Measurements from ENCODE around the gene ZRANB1. TPM values are rescaled to one million over a fixed set of nuclear protein-coding genes. Genes with fewer than 3 reads are reported as not detected.

Gene ZRANB1
- polyA plus RNA-seq, 1 experiment = 36.9 TPM

- POLR2A ChIA-PET = interaction anchor here (0.6 to 2.1 kb wide), 8 partner anchors 17 to 152 kb away, joined by 3 to 10 read pairs (median 4); partner anchors contain the start of gene EEF1AKMT2
- peak overlapping the region; percentile 79 for H3K27ac ChIP-seq (ENCODE audit: low read depth, low read length)
Observed at GRCh38 chr10:124943301-124944092, 1.6 kb downstream of the ZRANB1 start.

GRCh38 chr10:124944982-124945381, 3.1 kb downstream of the ZRANB1 start:
- no peaks in the 10 kb centered on the region for H3K9me3 ChIP-seq (ENCODE audit: control insufficient read depth, insufficient read depth, low read length)
- ChIA-PET POLR2A (no interaction called here), CTCF (no interaction called here)
- H3K27me3 ChIP-seq (ENCODE audit: control insufficient read depth, insufficient read depth, low read length) = no peaks in the 10 kb centered on the region
- no peak overlapping the region for H3K4me3 ChIP-seq (ENCODE audit: low read depth, low read length)
- DNase-seq (ENCODE audit: low read depth, low spot score) = no peak
- H3K27ac ChIP-seq (ENCODE audit: low read depth, low read length) = peak overlapping the region; percentile 12
- no peak for TF ChIP-seq CTCF (IDR thresholded peaks at IDR 0.05; ENCODE audit: low read depth, low read length)

More at GRCh38 chr10:124943301-124944092, 1.6 kb downstream of the ZRANB1 start:
- no peaks in the 10 kb centered on the region for H3K27me3 ChIP-seq (ENCODE audit: control insufficient read depth, insufficient read depth, low read length)
- no peak for TF ChIP-seq CTCF (IDR thresholded peaks at IDR 0.05; ENCODE audit: low read depth, low read length)
- DNase-seq (ENCODE audit: low read depth, low spot score) = peak; percentile 88
- CTCF ChIA-PET = interaction anchor here (1.3 kb wide), 1 partner anchor 19 kb away, joined by 3 read pairs; no protein-coding TSS in a partner anchor
- H3K9me3 ChIP-seq (ENCODE audit: control insufficient read depth, insufficient read depth, low read length) = no peaks in the 10 kb centered on the region
- no peak overlapping the region for H3K4me3 ChIP-seq (ENCODE audit: low read depth, low read length)

- TF ChIP-seq CTCF (IDR thresholded peaks at IDR 0.05; ENCODE audit: low read depth, low read length) = no peak
- POLR2A ChIA-PET = no interaction called here
- H3K27ac ChIP-seq (ENCODE audit: low read depth, low read length) = no peak overlapping the region
- no peak for DNase-seq (ENCODE audit: low read depth, low spot score)
- H3K27me3 ChIP-seq (ENCODE audit: control insufficient read depth, insufficient read depth, low read length) = no peaks in the 10 kb centered on the region
- H3K4me3 ChIP-seq (ENCODE audit: low read depth, low read length) = no peak overlapping the region
- CTCF ChIA-PET = no interaction called here
- no peaks in the 10 kb centered on the region for H3K9me3 ChIP-seq (ENCODE audit: control insufficient read depth, insufficient read depth, low read length)
Observed at GRCh38 chr10:124946945-124947344, 5.0 kb downstream of the ZRANB1 start.

GRCh38 chr10:124949543-124949942, 7.6 kb downstream of the ZRANB1 start:
- no peaks in the 10 kb centered on the region for H3K9me3 ChIP-seq (ENCODE audit: control insufficient read depth, insufficient read depth, low read length)

More at GRCh38 chr10:124949543-124949942, 7.6 kb downstream of the ZRANB1 start:
- H3K4me3 ChIP-seq (ENCODE audit: low read depth, low read length) = no peak overlapping the region
- TF ChIP-seq CTCF (IDR thresholded peaks at IDR 0.05; ENCODE audit: low read depth, low read length) = no peak
- no peaks in the 10 kb centered on the region for H3K27me3 ChIP-seq (ENCODE audit: control insufficient read depth, insufficient read depth, low read length)
- DNase-seq (ENCODE audit: low read depth, low spot score) = no peak
- ChIA-PET POLR2A (no interaction called here), CTCF (interaction anchor here (0.6 kb wide), 1 partner anchor 18 kb away, joined by 3 read pairs; no protein-coding TSS in a partner anchor)
- no peak overlapping the region for H3K27ac ChIP-seq (ENCODE audit: low read depth, low read length)
